ENCODE measurements around the gene PRR14L. TPM values are rescaled to one million over a fixed set of nuclear protein-coding genes. Genes with fewer than 3 reads are reported as not detected.

Gene PRR14L
- polyA plus RNA-seq, 1 of the 3 experiments (the other 2 are of a cell fraction) = 5.9 TPM

DNA sequence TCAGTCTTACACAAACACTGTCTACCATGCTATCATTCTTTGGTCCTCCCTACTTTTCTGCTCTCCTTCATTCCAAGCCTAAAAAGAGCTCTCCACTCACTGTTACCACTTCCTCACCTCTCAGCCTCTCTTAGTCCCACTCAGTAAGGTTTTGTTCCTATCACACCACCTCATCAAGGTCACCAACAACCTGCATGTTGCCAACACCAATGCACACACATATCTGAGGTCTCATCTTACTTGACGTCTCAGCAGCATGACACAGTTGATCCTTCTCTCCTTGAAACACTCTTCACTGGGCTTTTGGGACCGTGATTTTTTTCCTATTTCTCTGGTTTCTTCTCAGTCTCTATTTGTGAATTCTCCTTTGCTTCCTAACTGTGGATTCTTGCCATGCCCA, 96.0 kb downstream of the PRR14L start:
- Histone ChIP-seq H3K9me3 (no peaks in the 10 kb centered on the region), H3K4me2 (no peak overlapping the region), H3K4me3 (ENCODE audit: low read depth in 2 of 2, low read length in 1 of 2) (no peak overlapping the region), H3K4me1 (ENCODE audit: control insufficient read depth in 1 of 2, insufficient read depth in 2 of 2, low read depth in 1 of 2, low read length in 1 of 2) (no peaks in the 10 kb centered on the region; a peak in 1 of 4 replicates), H3K27me3 (ENCODE audit: insufficient read depth) (no peaks in the 10 kb centered on the region), H3K36me3 (replicated peaks in 1 of 2; ENCODE audit: control insufficient read depth in 1 of 2, insufficient read depth in 2 of 2, low read length in 1 of 2) (no peaks in the 10 kb centered on the region), H2AFZ (ENCODE audit: low read depth) (no peak overlapping the region), H3K9me2 (no peaks in the 10 kb centered on the region), H4K20me1 (ENCODE audit: insufficient read depth) (peaks cover 10% of the 10 kb centered on the region), H3F3A (replicated peaks; ENCODE audit: insufficient read depth) (peaks cover 5% of the 10 kb centered on the region), H3K79me2 (ENCODE audit: insufficient read depth) (peaks cover 91% of the 10 kb centered on the region), H3K9ac (no peak overlapping the region), H3K27ac (ENCODE audit: low read depth in 2 of 2, low read length in 1 of 2) (no peak overlapping the region)
- TF ChIP-seq SMC3 (IDR thresholded peaks at IDR 0.05; ENCODE audit: low read depth, low read length) (no peak), RAD21 (IDR thresholded peaks at IDR 0.05; ENCODE audit: low read length) (no peak), NFIC (IDR thresholded peaks at IDR 0.05; ENCODE audit: borderline replicate concordance) (no peak), NRF1 (IDR thresholded peaks at IDR 0.05; ENCODE audit: low read depth, low read length) (no peak), EZH2phosphoT487 (IDR thresholded peaks at IDR 0.05; ENCODE audit: borderline replicate concordance, low read depth) (no peak), FOXM1 (IDR thresholded peaks at IDR 0.05; ENCODE audit: low read depth) (no peak), JUND (IDR thresholded peaks at IDR 0.05) (no peak), CHD2 (IDR thresholded peaks at IDR 0.05; ENCODE audit: low read length, partially characterized antibody) (no peak), POLR2AphosphoS5 (IDR thresholded peaks at IDR 0.05; ENCODE audit: low read depth, low read length) (no peak), MXI1 (IDR thresholded peaks at IDR 0.05; ENCODE audit: low read depth, low read length) (no peak), GATA2 (CRISPR knock-in tag; IDR thresholded peaks at IDR 0.05) (no peak), EP300 (IDR thresholded peaks at IDR 0.05; ENCODE audit: borderline replicate concordance in 1 of 2, low read depth in 1 of 2, low read length in 1 of 2) (no peak), RCOR1 (IDR thresholded peaks at IDR 0.05; ENCODE audit: low read length) (no peak), TEAD4 (IDR thresholded peaks at IDR 0.05; ENCODE audit: borderline replicate concordance, insufficient read depth) (no peak), REST (IDR thresholded peaks at IDR 0.05; ENCODE audit: low read depth, low read length) (no peak), TAF1 (IDR thresholded peaks at IDR 0.05; ENCODE audit: borderline replicate concordance, low read depth, low read length) (no peak)
- TF ChIP-seq, protein P1, sequence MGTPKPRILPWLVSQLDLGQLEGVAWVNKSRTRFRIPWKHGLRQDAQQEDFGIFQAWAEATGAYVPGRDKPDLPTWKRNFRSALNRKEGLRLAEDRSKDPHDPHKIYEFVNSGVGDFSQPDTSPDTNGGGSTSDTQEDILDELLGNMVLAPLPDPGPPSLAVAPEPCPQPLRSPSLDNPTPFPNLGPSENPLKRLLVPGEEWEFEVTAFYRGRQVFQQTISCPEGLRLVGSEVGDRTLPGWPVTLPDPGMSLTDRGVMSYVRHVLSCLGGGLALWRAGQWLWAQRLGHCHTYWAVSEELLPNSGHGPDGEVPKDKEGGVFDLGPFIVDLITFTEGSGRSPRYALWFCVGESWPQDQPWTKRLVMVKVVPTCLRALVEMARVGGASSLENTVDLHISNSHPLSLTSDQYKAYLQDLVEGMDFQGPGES (IDR thresholded peaks at IDR 0.05; ENCODE audit: low read depth, low read length) = no peak
- TF ChIP-seq, protein P2, sequence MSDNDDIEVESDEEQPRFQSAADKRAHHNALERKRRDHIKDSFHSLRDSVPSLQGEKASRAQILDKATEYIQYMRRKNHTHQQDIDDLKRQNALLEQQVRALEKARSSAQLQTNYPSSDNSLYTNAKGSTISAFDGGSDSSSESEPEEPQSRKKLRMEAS (IDR thresholded peaks at IDR 0.05; ENCODE audit: low read depth) = no peak
- DNase-seq = no peak
- 95% methylated on average over 2 of the region's 2 CpGs for WGBS (ENCODE audit: low lambda C conversion rate)
- CTCF ChIA-PET = interaction anchor here (1.6 to 3.0 kb wide), 2 partner anchors 12 to 316 kb away, joined by 5 to 10 read pairs; no protein-coding TSS in a partner anchor
- POLR2A ChIA-PET = no interaction called here
